NCI-H187 treated with DMSO at 0.1 percent for 48 hours (cell line): ENCODE measurements around the gene RTN3.
"Not testable (repeated sequence)": the region's sequence is repeated elsewhere in the genome, so short reads cannot be mapped to it uniquely, and the experiment has no call there.

Experiments used
- DNase-seq: peaks from one replicate; lab custom pipeline; 2025; lab: John Stamatoyannopoulos, UW

Gene RTN3

GRCh38 chr11:63681321-63682065 lies at the start of gene RTN3:
TSS of gene RTN3 (plus strand) at chr11:63681500. CDS start at chr11:63681637, 137 bp downstream.
- peak; percentile 50 for DNase-seq

- DNase-seq = no peak
These were observed 45.4 kb upstream of the RTN3 start for GRCh38 chr11:63635762-63636465.

GRCh38 chr11:63638436-63638835 lies 42.9 kb upstream of the RTN3 start:
- DNase-seq = not testable (repeated sequence)

GRCh38 chr11:63639199-63639832 lies 42.0 kb upstream of the RTN3 start:
- no peak for DNase-seq

GRCh38 chr11:63641727-63642126 lies 39.6 kb upstream of the RTN3 start:
- DNase-seq = no peak

GRCh38 chr11:63643205-63643604 lies 38.1 kb upstream of the RTN3 start:
- DNase-seq = no peak

GRCh38 chr11:63652671-63653070 lies 28.6 kb upstream of the RTN3 start:
- DNase-seq = no peak

GRCh38 chr11:63660972-63661371 lies 20.3 kb upstream of the RTN3 start:
- DNase-seq = no peak

GRCh38 chr11:63663809-63664208 lies 17.5 kb upstream of the RTN3 start:
- no peak for DNase-seq

- no peak for DNase-seq
These were observed 14.4 kb upstream of the RTN3 start for GRCh38 chr11:63666874-63667273.

GRCh38 chr11:63667995-63668795 lies 13.1 kb upstream of the RTN3 start:
- no peak for DNase-seq

GRCh38 chr11:63670096-63670432 lies 11.2 kb upstream of the RTN3 start:
- no peak for DNase-seq

- DNase-seq = no peak
These were observed 10.6 kb upstream of the RTN3 start for GRCh38 chr11:63670433-63671321.

- peak; percentile 85 for DNase-seq
These were observed 9.8 kb upstream of the RTN3 start, which contains the start of gene ATL3 for GRCh38 chr11:63671322-63672155. TSS of gene ATL3 (minus strand) at chr11:63671376. CDS start at chr11:63671335, 41 bp downstream.

- no peak for DNase-seq
These were observed 9.2 kb upstream of the RTN3 start for GRCh38 chr11:63672156-63672463.

- no peak for DNase-seq
These were observed 8.3 kb upstream of the RTN3 start for GRCh38 chr11:63672936-63673539.

- DNase-seq = no peak
These were observed 7.7 kb upstream of the RTN3 start for GRCh38 chr11:63673579-63673978.

- no peak for DNase-seq
These were observed 423 bp upstream of the RTN3 start for GRCh38 chr11:63680834-63681320.

GRCh38 chr11:63682066-63683021 lies 1.0 kb downstream of the RTN3 start:
- no peak for DNase-seq
